HG03159 (cell line): Measurements from ENCODE around the gene GLO1.
A peak's percentile ranks its signal among the peaks of the same experiment; 100 is the strongest.

Source experiments
- ATAC-seq: cut with Tn5 transposase; IDR thresholded peaks from one replicate; pipeline ENCODE4 v1.9.1; 2021; ENCODE audit warnings: mild to moderate bottlenecking, moderate library complexity; ENCODE audit not compliant: unreplicated experiment

Gene GLO1

GRCh38 chr6:38673397-38674165 lies 29.4 kb downstream of the GLO1 start:
- ATAC-seq: no peak

- no peak for ATAC-seq
Observed at GRCh38 chr6:38671885-38672467, 31.0 kb downstream of the GLO1 start.

- ATAC-seq: no peak
Observed at GRCh38 chr6:38658418-38659167, 44.4 kb downstream of the GLO1 start.

GRCh38 chr6:38656896-38657295 lies 46.0 kb downstream of the GLO1 start:
- no peak for ATAC-seq

- no peak for ATAC-seq
Observed at GRCh38 chr6:38654263-38654662, 48.7 kb downstream of the GLO1 start.

- ATAC-seq: no peak
Observed at GRCh38 chr6:38651121-38651784, 51.7 kb downstream of the GLO1 start.

GRCh38 chr6:38650207-38650752 lies 52.7 kb downstream of the GLO1 start:
- ATAC-seq: no peak

GRCh38 chr6:38649744-38650143 lies 53.2 kb downstream of the GLO1 start:
- ATAC-seq: no peak

GRCh38 chr6:38648629-38649028 lies 54.3 kb downstream of the GLO1 start:
- no peak for ATAC-seq

- no peak for ATAC-seq
Observed at GRCh38 chr6:38646166-38646878, 56.6 kb downstream of the GLO1 start.

GRCh38 chr6:38644951-38645350 lies 58.0 kb downstream of the GLO1 start:
- ATAC-seq: no peak

GRCh38 chr6:38640216-38640909 lies 62.6 kb downstream of the GLO1 start:
- ATAC-seq: peak; percentile 18

- peak; percentile 77 for ATAC-seq
Observed at GRCh38 chr6:38639498-38640215, 63.3 kb downstream of the GLO1 start, which contains the start of gene BTBD9. Gene BTBD9 (minus strand): TSS chr6:38639929.

- ATAC-seq: peak; percentile 48
Observed at GRCh38 chr6:38638941-38639497, 63.9 kb downstream of the GLO1 start.

- ATAC-seq: no peak
Observed at GRCh38 chr6:38637756-38638155, 65.2 kb downstream of the GLO1 start.

- no peak for ATAC-seq
Observed at GRCh38 chr6:38636027-38636426, 66.9 kb downstream of the GLO1 start.

GRCh38 chr6:38634518-38634917 lies 68.4 kb downstream of the GLO1 start:
- no peak for ATAC-seq

GRCh38 chr6:38632490-38632889 lies 70.5 kb downstream of the GLO1 start:
- ATAC-seq: no peak
